Measurements from ENCODE around the gene DNASE1L3. TPM values are rescaled to one million over a fixed set of nuclear protein-coding genes. Genes with fewer than 3 reads are reported as not detected.
A peak's percentile ranks its signal among the peaks of the same experiment; 100 is the strongest.

DNASE1L3 gene
- total and polyA plus RNA-seq, 2 of the 13 experiments (the other 11 are each of a cell fraction or from before 2014, with no cell fraction given), result 0.86 to 1.7 TPM

- TF ChIP-seq ZBTB39 (CRISPR knock-in tag; IDR thresholded peaks at IDR 0.05), result no peak
- TF ChIP-seq ZNF329 (CRISPR knock-in tag; IDR thresholded peaks at IDR 0.05; ENCODE audit: low read depth), result no peak
- no peak for TF ChIP-seq ZNF747 (CRISPR knock-in tag; IDR thresholded peaks at IDR 0.05; ENCODE audit: borderline replicate concordance)
- no peak for TF ChIP-seq CHD2 (IDR thresholded peaks at IDR 0.05; ENCODE audit: low read depth, low read length)
- TF ChIP-seq AFF4 (CRISPR knock-in tag; IDR thresholded peaks at IDR 0.05), result no peak
- TF ChIP-seq ZNF235 (CRISPR knock-in tag; IDR thresholded peaks at IDR 0.05; ENCODE audit: borderline replicate concordance), result no peak
- no peak for TF ChIP-seq DPF2 (CRISPR knock-in tag; IDR thresholded peaks at IDR 0.05; ENCODE audit: borderline replicate concordance, low read depth)
- TF ChIP-seq CEBPZ (IDR thresholded peaks at IDR 0.05; ENCODE audit: low read length), result no peak
- no peak for TF ChIP-seq ZNF382 (CRISPR knock-in tag; IDR thresholded peaks at IDR 0.05; ENCODE audit: borderline replicate concordance)
- no peak for TF ChIP-seq HNF4G (IDR thresholded peaks at IDR 0.05; ENCODE audit: borderline replicate concordance, low read depth, low read length)
- no peak for TF ChIP-seq HNF4G (CRISPR knock-in tag; IDR thresholded peaks at IDR 0.05; ENCODE audit: borderline replicate concordance, low read depth)
- TF ChIP-seq ZNF841 (CRISPR knock-in tag; IDR thresholded peaks at IDR 0.05; ENCODE audit: borderline replicate concordance), result no peak
- TF ChIP-seq HNRNPLL (IDR thresholded peaks at IDR 0.05; ENCODE audit: low read depth, low read length, poor library complexity, severe bottlenecking), result no peak
- TF ChIP-seq TFAP4 (IDR thresholded peaks at IDR 0.05; ENCODE audit: borderline replicate concordance, low read depth), result no peak
- no peak for TF ChIP-seq ZNF282 (IDR thresholded peaks at IDR 0.05; ENCODE audit: partially characterized antibody)
- TF ChIP-seq ZMYM3 (CRISPR knock-in tag; IDR thresholded peaks at IDR 0.05), result peak; percentile 95
- TF ChIP-seq TIGD3 (CRISPR knock-in tag; IDR thresholded peaks at IDR 0.05; ENCODE audit: borderline replicate concordance), result no peak
- no peak for TF ChIP-seq ZNF773 (CRISPR knock-in tag; IDR thresholded peaks at IDR 0.05; ENCODE audit: borderline replicate concordance)
- no peak for TF ChIP-seq ZNF563 (CRISPR knock-in tag; IDR thresholded peaks at IDR 0.05)
Measured at GRCh38 chr3:58176185-58176530, 34.6 kb downstream of the DNASE1L3 start (continued).
